Bronchial epithelial cell (primary cell): ENCODE measurements around the gene JCAD. TPM values are rescaled to one million over a fixed set of nuclear protein-coding genes. Genes with fewer than 3 reads are reported as not detected.

Source experiments
- DNase-seq: peaks from one replicate; pipeline ENCODE4 v3.0.0-alpha.2; 2010; ENCODE audit warnings: low read depth
- FAIRE-seq: peaks from 2 replicates; lab custom pipeline; 2011; peaks lifted over from hg19 to GRCh38; lab: Jason Lieb, UNC
- H3K27me3 ChIP-seq: 2 replicates; pipeline ENCODE4 v1.5.1; 2011; ENCODE audit warnings: low read length; ENCODE audit not compliant: control insufficient read depth, insufficient read depth
- H3K36me3 ChIP-seq: 2 replicates; pipeline ENCODE4 v1.5.1; 2011; ENCODE audit warnings: low read length; ENCODE audit not compliant: control insufficient read depth, insufficient read depth
- H3K4me3 ChIP-seq: 2 replicates; pipeline ENCODE4 v1.5.1; 2011; ENCODE audit warnings: mild to moderate bottlenecking, low read depth, low read length, control low read depth
- CTCF ChIP-seq: IDR thresholded peaks from 2 replicates; pipeline ENCODE4 v1.5.1; 2011; ENCODE audit warnings: mild to moderate bottlenecking, moderate library complexity, low read length, control low read depth, inconsistent platforms; ENCODE audit not compliant: insufficient read depth, severe bottlenecking
- total RNA-seq: library from RNA; depleted of rRNA; stranded (reverse); fragments of >200 nt; gene quantifications from 2 replicates; pipeline ENCODE4 v1.2.1, GENCODE V29; 2014

JCAD gene
- total RNA-seq, 1 donor from 2014 or later, result under 0.01 TPM

- Histone ChIP-seq H3K4me3 (no peak overlapping the region), H3K27me3 (no peaks in the 10 kb centered on the region), H3K36me3 (no peaks in the 10 kb centered on the region)
- DNase-seq (no peak), FAIRE-seq (no peak)
- no peak for TF ChIP-seq CTCF
Measured at GRCh38 chr10:30096564-30096963, 37.2 kb upstream of the JCAD start.

GRCh38 chr10:30095631-30096422 lies 36.4 kb upstream of the JCAD start:
- no peak overlapping the region for H3K4me3 ChIP-seq
- no peaks in the 10 kb centered on the region for H3K36me3 ChIP-seq
- DNase-seq (no peak), FAIRE-seq (no peak)
- no peak for TF ChIP-seq CTCF
- no peaks in the 10 kb centered on the region for H3K27me3 ChIP-seq

- TF ChIP-seq CTCF, result no peak
- DNase-seq, result no peak
- Histone ChIP-seq H3K36me3 (no peaks in the 10 kb centered on the region), H3K4me3 (no peak overlapping the region), H3K27me3 (no peaks in the 10 kb centered on the region)
- FAIRE-seq, result no peak
Measured at GRCh38 chr10:30094601-30095000, 35.2 kb upstream of the JCAD start.

GRCh38 chr10:30093303-30093950 lies 34.0 kb upstream of the JCAD start:
- Histone ChIP-seq H3K27me3 (no peaks in the 10 kb centered on the region), H3K4me3 (no peak overlapping the region), H3K36me3 (no peaks in the 10 kb centered on the region)
- FAIRE-seq (no peak), DNase-seq (no peak)
- TF ChIP-seq CTCF, result no peak

- no peaks in the 10 kb centered on the region for H3K36me3 ChIP-seq
- H3K4me3 ChIP-seq, result no peak overlapping the region
- DNase-seq (peak; percentile 42), FAIRE-seq (peak; percentile 52)
- H3K27me3 ChIP-seq, result no peaks in the 10 kb centered on the region
- no peak for TF ChIP-seq CTCF
Measured at GRCh38 chr10:30092151-30092790, 32.9 kb upstream of the JCAD start.
